PC-9 (cell line): ENCODE results near the gene TM2D1.

Experiments
- CTCF ChIP-seq: fragments of 200-600 bp; sonication (generic); conservative IDR thresholded peaks from 2 replicates; pipeline ENCODE4 v1.6.1; 2017; ENCODE audit warnings: mixed run types, antibody characterized with exemption, mild to moderate bottlenecking, moderate library complexity
- EZH2 ChIP-seq: fragments of 200-600 bp; sonication (generic); IDR thresholded peaks from 2 replicates; pipeline ENCODE4 v1.8.0; 2017; ENCODE audit warnings: antibody characterized with exemption, low read depth

- TF ChIP-seq CTCF (peak; percentile 41; the same call in 1 of the 2 replicates), EZH2 (no peak)
Measured at GRCh38 chr1:61659061-61659460, 65.9 kb downstream of the TM2D1 start.
